Globus pallidus (tissue), 1 donor: Measurements from ENCODE around the gene DIAPH2.
"Not testable (repeated sequence)": the region's sequence is repeated elsewhere in the genome, so short reads cannot be mapped to it uniquely, and the experiment has no call there.

ENCODE experiments used
- DNase-seq: peaks from one replicate; pipeline ENCODE4 v3.0.0-alpha.2; 2015; ENCODE audit warnings: low spot score

Gene DIAPH2

DNA sequence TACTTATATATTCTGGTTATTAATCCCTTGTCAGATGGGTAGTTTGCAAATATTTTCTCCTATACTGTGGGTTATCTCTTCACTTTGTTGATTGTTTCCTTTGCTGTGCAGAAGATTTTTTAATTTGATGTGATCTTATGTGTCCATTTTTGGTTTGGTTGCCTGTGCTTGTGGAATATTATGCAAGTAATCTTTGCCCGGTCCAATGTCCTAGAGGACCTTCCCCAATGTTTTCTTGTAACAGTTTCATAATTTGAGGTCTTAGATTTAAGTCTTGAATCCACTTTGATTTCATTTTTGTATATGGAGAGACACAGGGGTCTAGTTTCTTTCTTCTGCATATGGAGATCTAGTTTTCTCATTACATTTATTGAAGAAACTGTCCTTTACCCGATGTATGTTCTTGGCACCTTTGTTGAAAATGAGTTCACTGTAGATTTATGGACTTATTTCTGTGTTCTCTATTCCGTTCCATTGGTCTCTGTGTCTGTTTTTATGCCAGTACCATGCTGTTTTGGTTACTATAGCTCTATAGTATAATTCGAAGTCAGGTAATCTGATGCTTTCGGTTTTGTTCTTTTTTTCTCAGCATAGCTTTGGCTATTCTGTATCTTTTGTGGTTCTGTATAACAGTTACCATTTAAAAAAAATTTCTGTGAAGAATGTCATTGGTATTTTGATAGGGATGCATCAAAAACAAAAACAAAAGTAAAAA lies 34.7 kb downstream of the DIAPH2 start:
- DNase-seq: no peak

DNA sequence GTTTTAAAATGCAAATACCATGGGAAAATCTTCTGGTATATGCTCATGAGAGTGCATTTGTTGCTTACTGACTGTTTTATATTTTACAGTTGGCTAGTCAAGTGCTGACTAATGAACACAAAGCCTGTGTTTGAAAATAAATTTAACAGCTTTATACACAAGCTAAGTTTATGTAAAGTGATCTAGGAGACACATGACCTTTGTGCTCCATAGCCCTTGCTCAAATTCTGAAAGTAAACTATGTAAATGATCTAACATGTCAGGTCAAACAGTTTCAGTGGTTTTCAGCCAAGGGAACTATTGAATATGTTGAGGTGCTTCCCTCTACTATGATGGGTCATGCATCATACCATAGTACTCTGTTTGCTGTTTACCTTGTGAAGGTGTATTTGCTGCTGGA lies 36.7 kb downstream of the DIAPH2 start:
- DNase-seq: no peak

DNA sequence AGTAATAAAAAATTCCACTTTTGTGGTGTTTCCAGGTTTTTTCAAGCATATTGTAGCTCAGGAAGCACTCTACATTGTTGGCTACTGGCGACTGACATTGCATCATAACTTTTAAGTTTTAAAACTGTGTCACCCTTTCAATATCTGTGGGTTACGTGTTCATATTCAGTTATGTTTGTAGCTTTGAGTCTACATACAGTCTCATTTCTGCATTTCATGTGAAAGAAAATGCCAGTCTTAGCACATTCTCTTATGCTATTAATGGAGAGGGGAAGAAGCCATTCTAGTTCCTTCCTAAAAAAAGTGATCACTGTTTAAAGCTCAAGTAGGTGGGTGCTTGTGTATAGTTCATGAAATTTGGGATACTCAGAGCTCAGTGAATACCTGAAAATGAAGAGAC lies 38.1 kb downstream of the DIAPH2 start:
- peak; percentile 21 for DNase-seq

DNA sequence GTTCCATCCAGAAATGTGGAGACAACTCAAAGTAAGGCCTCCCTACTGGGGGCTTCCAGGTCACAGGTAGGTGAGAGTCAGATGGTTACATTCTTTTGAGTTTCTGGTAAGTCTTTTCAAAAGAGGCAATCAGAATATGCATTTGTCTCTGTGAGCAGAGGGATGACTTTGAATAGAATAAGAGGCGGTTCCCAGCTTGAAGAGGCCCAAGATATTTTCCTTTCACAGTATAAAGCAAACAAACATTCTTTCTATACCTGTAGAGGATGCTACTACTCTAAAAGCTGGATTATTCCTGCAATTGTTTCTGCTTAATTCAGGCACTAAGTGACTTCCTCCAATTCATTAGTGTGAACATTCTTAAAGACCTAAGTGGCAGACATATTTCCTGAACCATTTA lies 44.4 kb downstream of the DIAPH2 start:
- DNase-seq: no peak

DNA sequence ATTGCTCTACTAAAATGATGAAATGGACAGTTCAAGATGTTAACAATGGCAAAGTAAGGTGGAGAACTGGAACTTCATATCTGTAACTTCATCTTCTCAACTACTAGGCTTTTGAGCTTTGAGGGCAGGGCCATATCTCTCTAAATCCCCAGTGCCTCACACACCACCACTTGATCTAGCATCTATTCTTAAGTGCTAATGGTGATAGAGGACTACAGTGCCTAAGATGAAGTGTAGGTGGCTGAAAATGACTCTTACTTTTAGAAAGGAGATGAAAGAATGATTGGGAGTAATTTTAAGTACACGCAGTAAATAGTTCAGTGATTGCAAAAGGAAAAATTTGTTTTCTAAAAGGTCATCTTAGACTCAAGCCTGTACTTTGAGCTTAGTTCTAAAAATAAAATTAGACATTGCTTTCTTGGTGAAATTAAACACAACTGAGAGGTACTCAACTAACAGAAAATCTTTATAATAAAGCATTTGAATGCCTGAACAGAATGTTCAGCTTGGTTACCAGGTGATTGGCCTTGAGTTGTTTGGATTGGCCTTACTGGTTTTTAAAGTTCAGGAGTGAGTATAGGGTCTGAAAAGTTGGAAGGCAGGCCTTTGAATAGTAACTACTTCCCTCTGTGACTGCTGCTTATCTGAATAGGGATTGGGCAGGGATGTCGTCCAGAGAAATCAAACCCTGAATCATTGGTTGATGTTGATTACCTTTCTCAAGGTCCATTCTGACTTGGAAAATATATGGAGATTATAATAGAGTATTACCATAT lies 45.4 kb downstream of the DIAPH2 start:
- DNase-seq: no peak

DNA sequence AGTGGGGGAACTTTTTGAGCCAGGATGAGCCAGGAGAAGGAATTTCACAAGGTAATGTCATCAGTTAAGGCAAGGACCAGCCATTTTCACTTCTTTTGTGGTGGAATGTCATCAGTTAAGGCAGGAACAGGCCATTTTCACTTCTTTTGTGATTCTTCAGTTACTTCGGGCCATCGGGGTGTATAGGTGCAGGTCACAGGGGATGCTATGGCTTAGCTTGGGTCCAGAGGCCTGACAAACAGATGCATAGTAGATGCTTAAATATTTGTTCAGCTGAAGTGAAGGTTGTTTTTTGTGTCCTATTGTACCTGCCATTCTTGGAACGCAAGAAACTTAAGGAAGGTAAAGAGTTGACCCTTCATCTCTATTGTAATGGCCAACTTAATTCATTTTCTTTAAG lies 46.4 kb downstream of the DIAPH2 start:
- not testable (repeated sequence) for DNase-seq

DNA sequence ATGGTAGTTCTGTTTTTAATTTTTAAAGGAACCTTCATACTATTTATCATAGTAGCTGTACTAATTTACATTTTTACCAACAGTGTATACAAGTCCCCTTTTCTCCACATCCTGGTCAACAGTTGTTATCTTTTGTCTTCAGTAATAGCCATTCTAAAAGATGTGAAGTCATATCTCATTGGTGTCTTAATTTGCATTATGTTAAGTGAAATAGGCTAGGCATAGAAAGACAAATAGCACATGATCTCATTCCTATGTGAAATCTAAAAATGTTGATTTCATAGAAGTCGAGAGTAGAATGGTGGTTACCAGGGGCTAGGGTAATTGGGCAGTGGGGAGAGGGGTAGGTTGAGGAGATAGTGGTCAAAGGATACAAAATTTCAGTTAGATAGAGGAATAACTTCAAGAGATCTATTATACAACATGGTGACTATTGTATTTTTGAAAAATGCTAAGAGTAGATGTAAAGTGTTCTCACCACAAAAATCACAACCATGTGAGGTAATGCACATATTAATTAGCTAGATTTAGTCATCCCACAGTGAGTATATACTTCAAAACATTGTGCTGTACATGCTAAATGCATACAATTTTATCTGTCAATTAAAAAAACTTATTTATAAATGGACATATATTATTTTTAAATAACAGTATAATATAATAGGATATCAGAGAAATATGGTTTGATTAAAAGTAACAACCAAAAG lies 58.9 kb downstream of the DIAPH2 start:
- DNase-seq: no peak

DNA sequence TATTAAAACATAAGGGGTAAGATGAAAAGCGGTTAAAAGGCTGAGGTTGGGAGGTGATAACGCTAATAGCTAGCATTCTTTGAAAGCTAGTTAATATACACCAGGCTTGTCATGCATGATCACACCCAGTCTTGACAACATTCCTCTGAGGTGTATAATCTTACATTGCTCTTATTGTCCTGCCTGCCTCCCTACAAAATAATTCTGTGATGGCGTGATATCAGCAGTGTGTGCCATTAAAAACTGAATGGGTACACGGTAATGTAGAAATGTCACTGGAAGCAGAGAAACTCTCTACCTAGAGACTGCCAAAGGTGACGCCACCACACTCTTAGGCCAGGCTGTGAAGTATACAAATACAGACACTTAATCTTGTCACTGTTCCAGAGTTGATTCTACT lies 68.1 kb downstream of the DIAPH2 start:
- DNase-seq: no peak

DNA sequence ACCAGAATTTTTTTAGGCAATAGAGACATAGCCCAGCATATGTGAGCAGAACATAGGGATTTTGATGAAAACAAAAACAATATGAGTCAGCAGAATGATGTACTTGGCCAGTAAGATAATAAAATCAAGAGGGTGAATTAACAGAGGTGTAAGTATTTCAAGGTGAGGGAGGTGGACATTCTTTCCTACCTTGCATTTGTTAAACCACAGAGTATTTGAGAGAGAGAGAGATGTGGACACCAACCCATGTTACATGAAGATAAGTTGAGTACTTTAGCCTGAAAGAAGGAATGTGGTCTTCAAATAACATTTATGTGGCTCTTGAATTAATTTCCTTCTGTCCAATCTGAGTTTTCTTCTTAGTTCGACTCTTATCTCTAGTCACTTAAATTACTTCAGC lies 68.6 kb downstream of the DIAPH2 start:
- DNase-seq: no peak

DNA sequence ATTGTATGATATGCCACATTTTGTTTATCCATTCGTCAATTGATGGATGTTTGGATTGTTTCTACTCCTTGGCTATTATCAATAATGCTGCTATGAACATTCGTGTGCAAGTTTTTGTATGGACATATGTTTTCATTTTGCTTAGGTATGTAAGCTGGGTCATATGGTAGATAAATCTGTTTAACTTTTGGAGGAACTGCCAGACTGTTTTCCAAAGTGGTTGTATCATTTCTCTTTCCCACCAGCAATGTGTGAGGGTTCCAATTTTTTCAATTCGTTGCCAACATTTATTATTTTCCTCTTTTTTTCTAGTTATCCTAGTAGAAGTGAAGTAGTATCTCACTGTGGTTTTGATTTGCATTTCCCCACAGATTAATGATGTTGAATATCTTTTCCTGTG lies 71.8 kb downstream of the DIAPH2 start:
- no peak for DNase-seq

DNA sequence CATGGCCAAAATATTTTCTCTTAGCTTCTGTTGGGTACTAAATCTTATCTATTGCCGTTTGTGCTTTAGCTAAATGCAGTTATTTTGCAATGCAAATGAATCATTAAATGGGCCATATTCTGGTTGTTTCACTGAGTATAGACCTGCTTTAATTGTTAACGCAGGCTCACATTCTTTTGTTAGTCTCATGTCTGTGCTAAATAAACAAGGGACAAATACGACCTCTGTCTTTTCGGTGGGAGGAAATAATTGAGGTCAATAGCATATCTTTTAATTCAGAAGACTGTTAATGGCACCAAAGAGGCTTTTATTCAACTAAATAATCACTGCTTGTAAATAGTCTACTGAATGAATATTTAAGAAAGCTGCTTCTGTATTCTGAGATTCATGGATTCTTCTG lies 76.9 kb downstream of the DIAPH2 start:
- no peak for DNase-seq

DNA sequence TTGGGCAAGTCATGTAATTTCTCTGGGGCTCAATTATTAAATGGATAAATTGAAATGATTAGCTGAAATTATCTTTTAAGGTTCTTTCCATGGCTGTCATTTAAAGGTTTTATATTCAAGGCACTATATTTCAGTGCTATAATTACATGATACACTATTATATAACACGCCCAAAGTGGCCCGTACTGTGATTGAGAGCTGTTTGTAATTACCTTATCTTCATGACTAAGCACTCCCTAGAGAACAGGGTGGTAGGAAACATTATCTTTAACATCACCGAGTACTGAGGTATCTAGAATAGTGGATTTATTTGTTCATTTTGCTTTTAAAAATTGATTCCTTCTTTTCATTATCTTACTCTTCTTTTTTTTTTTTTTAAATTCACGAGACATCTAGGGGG lies 79.0 kb downstream of the DIAPH2 start:
- no peak for DNase-seq

DNA sequence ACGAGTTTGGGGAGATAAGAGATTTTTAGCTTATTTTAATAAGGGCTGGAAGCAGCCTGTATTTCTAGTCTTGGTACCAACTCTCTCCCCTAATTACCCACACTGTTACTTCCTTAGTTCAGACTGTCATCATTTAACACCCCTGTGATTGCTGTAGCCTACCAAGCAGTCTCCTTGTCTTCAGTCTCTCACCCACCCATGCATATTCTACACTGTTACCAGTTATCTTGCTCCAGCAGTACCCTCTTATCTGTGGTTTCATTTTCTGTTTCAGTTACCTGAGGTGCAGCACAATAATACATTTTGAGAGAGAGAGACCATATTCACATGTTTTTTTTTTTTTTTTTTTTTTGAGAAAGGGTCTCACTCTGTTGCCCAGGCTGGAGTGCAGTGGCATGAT lies 80.2 kb downstream of the DIAPH2 start:
- no peak for DNase-seq

DNA sequence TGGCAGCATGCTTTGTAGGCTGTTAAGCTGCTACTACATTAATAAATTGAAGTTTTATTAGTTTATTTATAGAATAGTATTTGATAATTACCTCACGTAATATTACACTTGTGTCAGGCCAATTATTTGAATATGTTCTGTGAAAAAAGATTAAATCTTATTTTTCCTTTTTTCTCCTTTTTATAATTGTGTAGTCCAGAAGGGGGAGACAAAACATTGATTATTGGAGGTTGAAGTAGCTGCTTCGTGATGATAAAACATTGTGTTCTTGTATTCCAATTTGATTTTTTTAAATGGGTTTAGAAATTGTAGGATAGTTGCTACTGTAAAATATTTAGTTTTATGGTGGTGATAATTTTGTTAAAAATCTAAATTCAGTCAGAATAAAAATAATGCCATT lies 85.7 kb downstream of the DIAPH2 start:
- DNase-seq: no peak

DNA sequence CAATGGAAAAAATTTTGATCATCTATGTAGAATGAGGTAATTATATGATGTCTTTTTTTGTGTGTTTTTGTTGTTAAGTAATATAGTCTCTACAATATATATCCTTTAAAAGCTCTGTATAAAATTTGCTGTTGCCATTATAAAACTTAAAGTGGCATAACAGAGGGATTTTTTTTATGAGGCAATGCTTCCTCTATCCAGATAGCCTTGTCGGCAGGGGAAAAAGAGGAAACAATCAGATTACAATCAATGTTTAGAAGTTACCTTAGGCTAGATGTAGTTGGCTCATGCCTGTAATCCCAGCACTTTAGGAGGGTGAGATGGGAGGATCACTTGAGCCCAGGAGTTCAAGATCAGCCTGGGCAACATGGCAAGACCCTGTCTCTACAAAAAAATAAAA lies 86.8 kb downstream of the DIAPH2 start:
- no peak for DNase-seq

DNA sequence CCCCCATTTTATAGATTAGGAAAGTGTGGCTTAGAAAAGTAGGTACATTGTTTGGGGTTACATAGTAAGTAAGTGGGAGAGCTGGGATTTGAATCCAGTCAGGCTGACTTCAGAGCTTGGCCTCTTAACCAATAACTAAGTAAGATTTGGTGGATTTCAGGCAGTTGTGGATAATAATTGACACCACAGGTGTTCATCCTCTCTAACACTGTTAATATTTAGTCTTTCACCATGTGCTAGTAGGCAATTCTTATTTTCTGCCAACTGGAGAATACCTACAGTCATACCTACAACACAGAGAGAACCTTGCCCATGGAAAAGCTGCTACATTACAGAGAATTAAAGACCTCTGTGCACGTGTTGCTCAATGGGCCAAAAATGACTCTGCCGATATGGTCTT lies 89.5 kb downstream of the DIAPH2 start:
- no peak for DNase-seq

DNA sequence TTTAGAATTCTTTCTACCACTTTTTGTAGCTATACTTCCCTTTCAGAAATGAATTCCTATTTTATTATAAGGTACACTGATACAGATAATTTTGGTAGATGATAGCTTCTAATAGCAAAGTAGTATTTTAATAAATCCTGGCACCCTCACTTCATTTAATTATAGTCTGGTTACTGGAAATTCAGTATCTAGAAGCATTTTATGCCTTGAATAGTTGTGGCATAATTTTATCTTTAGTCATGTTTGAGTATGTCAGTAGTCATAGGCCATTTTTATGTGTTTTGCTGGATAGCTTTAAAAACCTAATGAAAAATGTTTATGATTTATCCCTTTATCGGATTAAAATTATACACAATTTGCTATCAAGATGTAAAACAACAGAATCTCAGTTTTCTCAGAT lies 92.3 kb downstream of the DIAPH2 start:
- no peak for DNase-seq

DNA sequence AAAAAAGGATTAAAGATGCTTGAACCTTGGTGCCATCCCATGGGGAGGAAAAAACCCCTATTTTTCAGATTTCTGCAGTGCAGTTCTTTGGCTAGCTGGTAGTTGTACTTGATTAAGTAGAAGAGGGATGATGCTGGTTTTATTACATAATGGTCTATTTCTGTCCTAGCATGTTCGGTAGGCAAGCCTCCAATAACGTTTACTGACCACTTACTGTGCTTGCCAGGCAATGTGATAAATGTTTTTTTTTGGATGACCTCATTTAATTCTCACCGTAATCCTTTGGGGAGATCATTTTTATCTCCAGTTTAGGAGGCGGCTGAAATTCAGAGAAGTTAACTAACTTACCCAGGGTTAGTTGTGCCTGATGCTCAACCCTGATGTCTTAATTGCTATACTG lies 106.9 kb downstream of the DIAPH2 start:
- DNase-seq: no peak

DNA sequence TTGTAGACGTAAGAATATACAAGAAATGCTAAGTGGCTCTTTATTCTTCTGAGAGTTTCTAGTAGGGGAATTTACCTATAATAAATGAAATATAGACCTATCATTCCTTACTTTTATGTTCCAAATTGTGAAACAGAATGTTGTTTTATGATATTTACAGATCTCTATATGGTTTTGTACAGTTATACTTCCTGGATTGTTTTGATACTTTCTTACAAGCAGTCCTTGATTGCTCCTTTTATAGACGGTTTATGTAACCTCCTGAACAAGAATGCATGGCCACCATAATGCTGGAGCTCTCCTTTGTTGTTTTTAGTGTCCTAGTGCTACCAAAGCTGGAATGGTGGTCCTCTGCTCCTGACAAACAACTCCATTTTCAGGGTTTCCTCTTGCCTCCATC lies 107.4 kb downstream of the DIAPH2 start:
- no peak for DNase-seq

DNA sequence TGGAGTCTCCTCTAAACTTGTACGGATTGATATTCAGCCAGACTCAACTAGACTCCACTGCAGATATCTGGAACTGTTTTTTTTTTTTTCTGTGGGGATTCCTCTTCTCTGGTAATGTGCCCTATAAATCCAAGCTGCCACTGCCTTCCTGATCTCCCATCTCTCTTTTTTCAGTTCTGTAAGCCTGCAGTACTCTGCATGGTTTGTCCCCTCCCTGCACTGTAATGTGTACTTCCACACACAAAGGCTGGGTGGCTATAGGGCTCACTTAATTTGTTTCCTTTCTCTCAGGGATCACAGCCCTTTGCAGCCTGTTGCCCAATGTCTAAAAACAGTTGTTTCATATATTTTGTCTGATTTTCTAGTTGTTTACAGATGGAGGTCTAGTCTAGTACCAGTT lies 114.3 kb downstream of the DIAPH2 start:
- DNase-seq: no peak

DNA sequence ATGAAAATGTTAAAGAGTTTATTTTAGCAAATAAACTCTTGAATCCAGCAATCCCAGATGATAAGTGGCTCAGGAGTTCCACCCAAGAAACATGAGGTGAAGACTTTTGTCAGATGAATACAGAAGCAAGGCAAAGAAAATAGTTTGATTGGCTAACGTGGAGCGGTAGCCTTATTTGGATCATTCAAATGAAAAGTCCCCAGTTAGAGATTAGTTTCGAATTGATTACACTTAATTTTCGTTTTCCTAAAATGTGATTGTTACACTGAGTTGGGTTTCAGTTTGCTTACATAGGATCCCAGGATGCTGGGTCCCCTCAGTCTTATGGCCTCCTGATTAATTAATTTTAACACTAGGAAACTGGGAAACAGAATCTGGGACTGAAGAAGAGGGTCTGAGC lies 122.7 kb downstream of the DIAPH2 start:
- DNase-seq: no peak

DNA sequence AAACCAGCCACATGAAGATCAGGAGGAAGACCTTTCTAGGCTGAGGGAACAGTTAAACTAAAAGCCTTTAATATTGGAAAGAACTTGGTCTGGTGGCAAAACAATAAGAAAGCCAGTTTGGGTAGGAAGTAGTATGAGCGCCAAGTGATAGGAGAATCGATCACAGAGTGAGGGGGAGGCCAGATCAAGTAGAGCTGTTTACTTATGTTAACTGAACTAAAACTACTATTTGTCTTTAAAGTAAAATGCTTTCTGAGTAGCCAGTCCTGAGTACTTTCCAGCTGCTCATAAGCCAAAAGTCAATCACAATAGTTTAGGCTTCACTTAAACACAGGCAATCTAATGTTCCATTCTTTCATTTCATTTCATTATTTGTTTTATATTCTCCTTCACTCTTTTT lies 136.3 kb downstream of the DIAPH2 start:
- no peak for DNase-seq

DNA sequence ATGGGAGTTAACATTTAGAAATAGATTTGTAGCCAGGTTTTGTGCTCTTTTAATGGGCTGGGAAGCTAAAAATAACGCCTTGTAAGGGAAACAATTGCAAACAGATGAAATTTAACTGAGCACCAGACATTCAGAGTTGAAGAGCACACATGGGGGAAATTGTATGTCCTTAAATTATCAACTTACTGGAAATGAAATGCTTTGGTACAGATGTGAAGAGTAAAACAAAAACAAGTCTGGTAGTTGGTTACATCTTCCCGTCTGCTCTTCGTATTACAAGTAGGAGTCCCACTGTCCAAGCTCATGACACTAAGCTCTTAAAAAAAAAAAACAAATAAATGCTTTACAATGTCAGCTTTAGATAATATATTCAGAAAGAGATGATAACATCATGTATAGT lies 139.5 kb downstream of the DIAPH2 start:
- DNase-seq: no peak
